HepG2 (cell line): ENCODE data around the gene THEM4. TPM values are rescaled to one million over a fixed set of nuclear protein-coding genes. Genes with fewer than 3 reads are reported as not detected.

Experiments used
- ATAC-seq: fragments of 200-7000 bp; cut with Tn5 transposase; 3 replicates; pipeline ENCODE4 v1.9.1; 2020; ENCODE audit warnings: mild to moderate bottlenecking, moderate library complexity
- BruUV-seq: library from RNA; stranded (reverse); fragments of 400-500 nt; replicated peaks from 2 replicates; lab custom pipeline; 2021; lab: Mats Ljungman, UMichigan
- CTCF ChIA-PET: fragments of 300-600 bp; formaldehyde crosslinking; extraction: SDS; loops from one replicate; lab custom pipeline; 2021; ENCODE audit warnings: low total read pairs, inconsistent platforms, low intra/inter-chr PET ratio; lab: Yijun Ruan, JAX
- POLR2A ChIA-PET: fragments of 350-600 bp; sonication (Branson Sonifier 250); formaldehyde crosslinking; loops from one replicate; lab custom pipeline; 2020; ENCODE audit warnings: antibody characterized with exemption, inconsistent platforms; lab: Yijun Ruan, JAX
- DNase-seq: peaks from one replicate; pipeline ENCODE4 v3.0.0-alpha.2; 2015; ENCODE audit warnings: low spot score
- FAIRE-seq: peaks from 3 replicates; lab custom pipeline; 2011; peaks lifted over from hg19 to GRCh38; lab: Jason Lieb, UNC
- H2AFZ ChIP-seq: one replicate; pipeline ENCODE4 v1.6.1; 2011; ENCODE audit warnings: low read length, inconsistent platforms
- H3K27ac ChIP-seq: fragments of 300-600 bp; 3 replicates; pipeline ENCODE4 v1.8.0; 2011; ENCODE audit warnings: mixed run types, mild to moderate bottlenecking, mixed read lengths, low read length, inconsistent platforms; ENCODE audit not compliant: insufficient read depth; ENCODE audit errors: extremely low read length
- H3K27me3 ChIP-seq, 2 experiments: fragments of 200-600 bp in 1 of 2; 2 replicates in 1 of 2; 3 replicates in 1 of 2; pipeline versions ENCODE4 v1.6.0 to v1.8.0; 2011; ENCODE audit warnings: low read length in 2 of 2, mild to moderate bottlenecking in 2 of 2, moderate library complexity in 2 of 2, inconsistent platforms in 1 of 2; ENCODE audit not compliant: insufficient read depth in 2 of 2, control insufficient read depth in 1 of 2
- H3K36me3 ChIP-seq, 2 experiments: fragments of 200-600 bp in 1 of 2; replicated peaks in 1 of 2; 2 replicates in 1 of 2; 3 replicates in 1 of 2; pipeline versions ENCODE4 v1.5.1 to v1.8.0; 2011; ENCODE audit warnings: low read length in 2 of 2, inconsistent platforms in 1 of 2; ENCODE audit not compliant: insufficient read depth in 2 of 2, control insufficient read depth in 1 of 2
- H3K4me1 ChIP-seq: 2 replicates; pipeline ENCODE4 v1.5.1; 2012; ENCODE audit warnings: low read length, inconsistent platforms; ENCODE audit not compliant: insufficient read depth
- H3K4me2 ChIP-seq: 2 replicates; pipeline ENCODE4 v1.6.0; 2011; ENCODE audit warnings: low read depth, low read length, inconsistent platforms
- H3K4me3 ChIP-seq, 3 experiments: fragments of 200-600 bp in 1 of 3; sonication (generic), shearing (Covaris generic) in 1 of 3; replicated peaks in 1 of 3; 2 replicates each; pipeline ENCODE4 v1.5.1; 2011 to 2016; ENCODE audit warnings: low read length in 3 of 3, inconsistent platforms in 2 of 3, low read depth in 2 of 3, mild to moderate bottlenecking in 2 of 3, control low read depth in 1 of 3, mixed read lengths in 1 of 3; ENCODE audit not compliant: insufficient read depth in 1 of 3
- H3K79me2 ChIP-seq: one replicate; pipeline ENCODE4 v1.6.1; 2011; ENCODE audit warnings: low read length, inconsistent platforms; ENCODE audit not compliant: insufficient read depth
- H3K9ac ChIP-seq: 2 replicates; pipeline ENCODE4 v1.6.0; 2011; ENCODE audit warnings: mild to moderate bottlenecking, low read depth, low read length, inconsistent platforms; ENCODE audit not compliant: insufficient read depth
- H3K9me3 ChIP-seq: 2 replicates; pipeline ENCODE4 v1.5.1; 2012; ENCODE audit warnings: mild to moderate bottlenecking, low read length
- H4K20me1 ChIP-seq: 2 replicates; pipeline ENCODE4 v1.6.0; 2011; ENCODE audit warnings: inconsistent platforms, mild to moderate bottlenecking, low read length, moderate library complexity; ENCODE audit not compliant: insufficient read depth
- ARHGAP35 ChIP-seq: sonication (generic); formaldehyde crosslinking; IDR thresholded peaks from 2 replicates; pipeline ENCODE4 v1.9.0; 2022; ENCODE audit warnings: mild to moderate bottlenecking, inconsistent platforms, moderate library complexity, missing genetic modification reagents, borderline replicate concordance
- CREB3 ChIP-seq: sonication (generic); formaldehyde crosslinking; IDR thresholded peaks from 2 replicates; pipeline ENCODE4 v1.5.0; 2020; ENCODE audit warnings: missing genetic modification reagents
- E2F2 ChIP-seq: sonication (generic); formaldehyde crosslinking; IDR thresholded peaks from 2 replicates; pipeline ENCODE4 v1.4.0; 2020; ENCODE audit warnings: missing genetic modification reagents, borderline replicate concordance
- FOXK2 ChIP-seq: fragments of 450-650 bp; IDR thresholded peaks from 2 replicates; pipeline ENCODE4 v1.6.1; 2016
- HNF1B ChIP-seq: sonication (generic); formaldehyde crosslinking; IDR thresholded peaks from 2 replicates; pipeline ENCODE4 v1.5.1; 2020; ENCODE audit warnings: mild to moderate bottlenecking, moderate library complexity, missing genetic modification reagents
- HOXA5 ChIP-seq: sonication (generic); formaldehyde crosslinking; IDR thresholded peaks from 2 replicates; pipeline ENCODE4 v1.4.0; 2020; ENCODE audit warnings: missing genetic modification reagents
- MAF1 ChIP-seq: sonication (generic); formaldehyde crosslinking; IDR thresholded peaks from 2 replicates; pipeline ENCODE4 v1.5.0; 2020; ENCODE audit warnings: missing genetic modification reagents, borderline replicate concordance
- MAFK ChIP-seq, 2 experiments: IDR thresholded peaks in 1 of 2; conservative IDR thresholded peaks in 1 of 2; 2 replicates each; pipeline ENCODE4 v1.6.1; 2011; ENCODE audit warnings: improper control_type of control experiment in 2 of 2, low read length in 2 of 2
- NFIB ChIP-seq: sonication (generic); formaldehyde crosslinking; IDR thresholded peaks from 2 replicates; pipeline ENCODE4 v1.9.0; 2021; ENCODE audit warnings: missing genetic modification reagents, mild to moderate bottlenecking, borderline replicate concordance
- RFXAP ChIP-seq: sonication (generic); formaldehyde crosslinking; IDR thresholded peaks from 2 replicates; pipeline ENCODE4 v1.4.0; 2020; ENCODE audit warnings: missing genetic modification reagents, borderline replicate concordance
- TRIM24 ChIP-seq: sonication (generic); formaldehyde crosslinking; IDR thresholded peaks from 2 replicates; pipeline ENCODE4 v1.8.0; 2022; ENCODE audit warnings: mild to moderate bottlenecking, missing genetic modification reagents
- ZFX ChIP-seq: sonication (generic); formaldehyde crosslinking; IDR thresholded peaks from 2 replicates; pipeline ENCODE4 v1.4.0; 2020; ENCODE audit warnings: mild to moderate bottlenecking, low read depth, missing genetic modification reagents, moderate library complexity
- ZMAT3 ChIP-seq: sonication (generic); formaldehyde crosslinking; conservative IDR thresholded peaks from 2 replicates; pipeline ENCODE4 v1.7.0; 2021; ENCODE audit warnings: missing genetic modification reagents
- ZNF260 ChIP-seq: sonication (generic); formaldehyde crosslinking; IDR thresholded peaks from 2 replicates; pipeline ENCODE4 v1.4.0; 2020; ENCODE audit warnings: missing genetic modification reagents, low read depth, mild to moderate bottlenecking, borderline replicate concordance
- ZNF484 ChIP-seq: sonication (generic); formaldehyde crosslinking; IDR thresholded peaks from 2 replicates; pipeline ENCODE4 v1.5.1; 2020; ENCODE audit warnings: mild to moderate bottlenecking, low read depth, missing genetic modification reagents, borderline replicate concordance
- ZNF552 ChIP-seq: sonication (generic); formaldehyde crosslinking; IDR thresholded peaks from 2 replicates; pipeline ENCODE4 v1.9.0; 2022; ENCODE audit warnings: missing genetic modification reagents, mild to moderate bottlenecking, borderline replicate concordance
- ZNF616 ChIP-seq: sonication (generic); formaldehyde crosslinking; IDR thresholded peaks from 2 replicates; pipeline ENCODE4 v1.5.0; 2020; ENCODE audit warnings: low read depth, mild to moderate bottlenecking, missing genetic modification reagents
- ZNF644 ChIP-seq: IDR thresholded peaks from 2 replicates; pipeline ENCODE4 v1.6.1; 2016; ENCODE audit warnings: low read depth
- ZNF737 ChIP-seq: sonication (generic); formaldehyde crosslinking; IDR thresholded peaks from 2 replicates; pipeline ENCODE4 v1.5.0; 2020; ENCODE audit warnings: missing genetic modification reagents, mild to moderate bottlenecking, borderline replicate concordance
- WGBS: methylation state at CpG from one replicate; pipeline ENCODE4 v1.1.6; 2017; ENCODE audit warnings: low lambda C conversion rate; 5-methylcytosine and 5-hydroxymethylcytosine counted together
- in situ Hi-C: cut with HindIII; loops from 2 replicates; pipeline ENCODE4 v1.10.0; 2017; ENCODE audit warnings: low pct_unique_long_range_greater_than_20kb; ENCODE audit not compliant: extremely low pct_ligation_motif_present
- intact Hi-C: fragments of 100-400 bp; cut with micrococcal nuclease; formaldehyde crosslinking; loops from one replicate; pipeline ENCODE4 v1.10.0; 2022; ENCODE audit not compliant: unreplicated experiment
- polyA plus RNA-seq, 8 experiments: library from polyadenylated mRNA; depleted of rRNA in 3 of 8; stranded (reverse) in 7 of 8; unstranded in 1 of 8; fragments of >200 nt; fragmentation: Illumina TruSeq in 4 of 8; extraction: Trizol in 4 of 8; gene quantifications; 2 replicates each; pipeline versions ENCODE4 v1.2.1 to v1.2.3, GENCODE V29; 2011 to 2016; ENCODE audit warnings: low read depth in 4 of 8, missing spikeins in 1 of 8, mixed read lengths in 1 of 8; ENCODE audit not compliant: insufficient read depth in 1 of 8
- total RNA-seq, 5 experiments: library from RNA; depleted of rRNA; stranded (reverse); fragments of >200 nt; fragmentation: Illumina TruSeq; extraction: Trizol; gene quantifications; 2 replicates each; pipeline ENCODE4 v1.2.3, GENCODE V29; 2016; ENCODE audit warnings: low read depth in 1 of 5

Gene THEM4
- total and polyA plus RNA-seq, 2 of the 13 experiments (the other 11 are each of a cell fraction or from before 2014, with no cell fraction given) = 10.9 to 13.9 TPM

GRCh38 chr1:151830055-151830454 lies 79.3 kb downstream of the THEM4 start (continued):
- no peak for TF ChIP-seq MAFK (conservative IDR thresholded peaks at IDR 0.05 in 1 of 2, IDR thresholded peaks at IDR 0.05 in 1 of 2; ENCODE audit: low read length in 2 of 2)
- no peak for TF ChIP-seq MAF1 (CRISPR knock-in tag)
- TF ChIP-seq ZFX (CRISPR knock-in tag) = no peak
- no peak for TF ChIP-seq ZNF644 (CRISPR knock-in tag)
- TF ChIP-seq TRIM24 (CRISPR knock-in tag) = no peak

GRCh38 chr1:151829352-151830046 lies 79.8 kb downstream of the THEM4 start:
- peaks cover 46% of the 10 kb centered on the region for H3K4me1 ChIP-seq
- WGBS = 97% methylated on average over 4 of the region's 4 CpGs
- DNase-seq (no peak), ATAC-seq (no peak), FAIRE-seq (no peak)
- no peak overlapping the region for H3K4me3 ChIP-seq
- no peak overlapping the region for H3K27ac ChIP-seq
- no peak overlapping the region for H3K9ac ChIP-seq
- no peaks in the 10 kb centered on the region; a peak in 2 of 5 replicates for H3K27me3 ChIP-seq
- intact Hi-C loops (loop anchor here (5.0 to 10.0 kb wide), 4 partner anchors 37 to 385 kb away; partner anchors contain the start of genes MRPL9, TDRKH and TUFT1), in situ Hi-C loops (loop anchor here (10.0 kb wide), 2 partner anchors 115 to 235 kb away; partner anchors contain the start of gene CELF3)
- H3K36me3 ChIP-seq = no peaks in the 10 kb centered on the region
- CTCF ChIA-PET = no interaction called here
- no peak overlapping the region for H3K4me2 ChIP-seq
- POLR2A ChIA-PET = interaction anchor here (0.7 to 2.0 kb wide), 3 partner anchors 10 to 324 kb away, joined by 3 to 10 read pairs (median 3); partner anchors contain the start of genes C2CD4D and S100A11
- no peaks in the 10 kb centered on the region for H3K9me3 ChIP-seq
- BruUV-seq = no TSS peak
- H4K20me1 ChIP-seq = no peaks in the 10 kb centered on the region
- no peaks in the 10 kb centered on the region for H3K79me2 ChIP-seq
- H2AFZ ChIP-seq = no peak overlapping the region
- TF ChIP-seq FOXK2 (no peak), HOXA5 (CRISPR knock-in tag) (no peak), ARHGAP35 (CRISPR knock-in tag) (no peak), CREB3 (CRISPR knock-in tag) (no peak), ZNF484 (CRISPR knock-in tag) (no peak), ZNF616 (CRISPR knock-in tag) (no peak), ZNF737 (CRISPR knock-in tag) (no peak), ZNF552 (CRISPR knock-in tag) (no peak), NFIB (CRISPR knock-in tag) (no peak), E2F2 (no peak), ZNF260 (CRISPR knock-in tag) (no peak), ZMAT3 (CRISPR knock-in tag) (no peak), HNF1B (no peak), RFXAP (CRISPR knock-in tag) (no peak)
